Measurements from ENCODE around the gene ARSH.

GRCh38 chrX:3010532-3010931 is 4.2 kb downstream of the ARSH start:
- TF ChIP-seq CTCF (conservative IDR thresholded peaks at IDR 0.05; ENCODE audit: low read depth, low read length): no peak
- TF ChIP-seq EZH2phosphoT487 (IDR thresholded peaks at IDR 0.05; ENCODE audit: borderline replicate concordance, low read length): no peak

Data from PC-3 (cell line).